Panc1 (cell line): ENCODE results near the gene CCDC60. TPM values are rescaled to one million over a fixed set of nuclear protein-coding genes. Genes with fewer than 3 reads are reported as not detected.

Experiments
- ATAC-seq: fragments of 200-7000 bp; cut with Tn5 transposase; 2 replicates; pipeline ENCODE4 v1.9.1; 2020; ENCODE audit warnings: mild to moderate bottlenecking, moderate library complexity
- BruUV-seq: library from RNA; stranded (reverse); fragments of 400-500 nt; replicated peaks from 2 replicates; lab custom pipeline; 2021; lab: Mats Ljungman, UMichigan
- CTCF ChIA-PET: fragments of 300-600 bp; sonication (Branson Sonifier 250); formaldehyde crosslinking; loops from one replicate; lab custom pipeline; 2022; ENCODE audit warnings: antibody characterized with exemption; lab: Charles Lee
- POLR2A ChIA-PET: fragments of 300-600 bp; sonication (Branson Sonifier 250); formaldehyde crosslinking; loops from one replicate; lab custom pipeline; 2022; ENCODE audit warnings: antibody characterized with exemption; lab: Charles Lee
- DNase-seq: peaks from one replicate; pipeline ENCODE4 v3.0.0-alpha.2; 2010; ENCODE audit warnings: low read depth, low spot score
- H3K27ac ChIP-seq: 2 replicates; pipeline ENCODE4 v1.5.1; 2011; ENCODE audit warnings: mild to moderate bottlenecking, low read length, inconsistent platforms
- H3K27me3 ChIP-seq: fragments of 200-500 bp; sonication (Bioruptor generic); 2 replicates; pipeline ENCODE4 v1.6.0; 2014; ENCODE audit warnings: low read length, inconsistent platforms; ENCODE audit not compliant: control insufficient read depth, insufficient read depth
- H3K36me3 ChIP-seq: fragments of 200-500 bp; sonication (Bioruptor generic); 2 replicates; pipeline ENCODE4 v1.5.1; 2014; ENCODE audit warnings: inconsistent platforms, mild to moderate bottlenecking, low read length, moderate library complexity; ENCODE audit not compliant: control insufficient read depth, insufficient read depth
- H3K4me1 ChIP-seq: 2 replicates; pipeline ENCODE4 v1.5.1; 2011; ENCODE audit warnings: inconsistent platforms, mild to moderate bottlenecking, low read length, moderate library complexity; ENCODE audit not compliant: control insufficient read depth, insufficient read depth
- H3K4me3 ChIP-seq, 2 experiments: 2 replicates each; pipeline ENCODE4 v1.5.1; 2011 to 2012; ENCODE audit warnings: low read depth in 2 of 2, low read length in 2 of 2, mild to moderate bottlenecking in 2 of 2, inconsistent platforms in 1 of 2, moderate library complexity in 1 of 2
- H3K9me3 ChIP-seq: fragments of 200-500 bp; sonication (Bioruptor generic); 2 replicates; pipeline ENCODE4 v1.5.1; 2014; ENCODE audit warnings: low read depth, mild to moderate bottlenecking, inconsistent platforms, low read length, moderate library complexity; ENCODE audit not compliant: control insufficient read depth, insufficient read depth
- POLR2AphosphoS5 ChIP-seq: IDR thresholded peaks from 2 replicates; pipeline ENCODE4 v1.6.1; 2012; ENCODE audit warnings: mild to moderate bottlenecking, low read depth, low read length, moderate library complexity
- SIN3A ChIP-seq: IDR thresholded peaks from 2 replicates; pipeline ENCODE4 v1.6.1; 2012; ENCODE audit warnings: low read depth, mild to moderate bottlenecking, low read length, moderate library complexity, borderline replicate concordance; ENCODE audit not compliant: insufficient read depth
- TCF7L2 ChIP-seq: IDR thresholded peaks from 2 replicates; pipeline ENCODE4 v1.6.1; 2011; ENCODE audit warnings: mild to moderate bottlenecking, low read depth, low read length, inconsistent platforms
- in situ Hi-C: cut with HindIII; loops from 2 replicates; pipeline ENCODE4 v1.10.0; 2016; ENCODE audit warnings: low sequenced_read_pairs, low pct_unique_long_range_greater_than_20kb
- intact Hi-C: fragments of 100-400 bp; cut with micrococcal nuclease; formaldehyde crosslinking; loops from one replicate; pipeline ENCODE4 v1.10.0; 2022; ENCODE audit not compliant: unreplicated experiment
- total RNA-seq: library from RNA; stranded (reverse); gene quantifications from one replicate; pipeline ENCODE4 v1.2.1, GENCODE V29; 2021; ENCODE audit not compliant: unreplicated experiment
- TF ChIP-seq, protein P1 (sequence below): fragments of 450-650 bp; IDR thresholded peaks from 2 replicates; pipeline ENCODE4 v1.5.1; 2017; ENCODE audit warnings: mild to moderate bottlenecking
- TF ChIP-seq, protein P2 (sequence below), 2 experiments: IDR thresholded peaks; 2 replicates each; pipeline ENCODE4 v1.6.1; 2011 to 2012; ENCODE audit warnings: low read depth in 2 of 2, control low read depth in 1 of 2, low read length in 1 of 2, mild to moderate bottlenecking in 1 of 2, moderate library complexity in 1 of 2; ENCODE audit not compliant: insufficient read depth in 1 of 2

CCDC60 gene
- total RNA-seq, 1 experiment from 2014 or later, result not detected

DNA sequence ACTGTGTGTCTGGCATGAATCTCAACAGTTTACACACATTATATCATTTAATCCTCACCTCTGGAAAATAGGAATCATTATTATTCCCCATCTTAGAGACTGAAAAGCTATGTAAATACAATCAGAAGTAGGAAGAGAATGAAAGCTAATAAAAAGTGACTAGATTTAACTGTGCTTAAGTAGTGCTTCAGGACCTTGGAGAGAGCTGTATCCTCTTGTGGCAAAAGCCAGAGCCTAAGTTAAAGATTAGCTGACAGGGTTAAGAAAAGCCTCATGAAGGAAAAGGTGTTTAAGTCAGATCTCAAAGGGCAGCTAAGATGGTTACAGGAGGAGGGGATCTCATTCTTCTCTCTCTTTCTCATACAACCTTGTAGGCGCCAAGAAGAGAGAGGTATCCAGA, 193.7 kb downstream of the CCDC60 start:
- in situ Hi-C loops (no loop called here), intact Hi-C loops (no loop called here)
- no peak overlapping the region for H3K27ac ChIP-seq
- H3K4me1 ChIP-seq, result no peaks in the 10 kb centered on the region
- no peaks in the 10 kb centered on the region for H3K9me3 ChIP-seq
- no peak for ATAC-seq
- CTCF ChIA-PET, result no interaction called here
- no peaks in the 10 kb centered on the region for H3K36me3 ChIP-seq
- POLR2A ChIA-PET, result no interaction called here
- no peak overlapping the region for H3K4me3 ChIP-seq
- TF ChIP-seq TCF7L2, result no peak
- TF ChIP-seq, protein P1, sequence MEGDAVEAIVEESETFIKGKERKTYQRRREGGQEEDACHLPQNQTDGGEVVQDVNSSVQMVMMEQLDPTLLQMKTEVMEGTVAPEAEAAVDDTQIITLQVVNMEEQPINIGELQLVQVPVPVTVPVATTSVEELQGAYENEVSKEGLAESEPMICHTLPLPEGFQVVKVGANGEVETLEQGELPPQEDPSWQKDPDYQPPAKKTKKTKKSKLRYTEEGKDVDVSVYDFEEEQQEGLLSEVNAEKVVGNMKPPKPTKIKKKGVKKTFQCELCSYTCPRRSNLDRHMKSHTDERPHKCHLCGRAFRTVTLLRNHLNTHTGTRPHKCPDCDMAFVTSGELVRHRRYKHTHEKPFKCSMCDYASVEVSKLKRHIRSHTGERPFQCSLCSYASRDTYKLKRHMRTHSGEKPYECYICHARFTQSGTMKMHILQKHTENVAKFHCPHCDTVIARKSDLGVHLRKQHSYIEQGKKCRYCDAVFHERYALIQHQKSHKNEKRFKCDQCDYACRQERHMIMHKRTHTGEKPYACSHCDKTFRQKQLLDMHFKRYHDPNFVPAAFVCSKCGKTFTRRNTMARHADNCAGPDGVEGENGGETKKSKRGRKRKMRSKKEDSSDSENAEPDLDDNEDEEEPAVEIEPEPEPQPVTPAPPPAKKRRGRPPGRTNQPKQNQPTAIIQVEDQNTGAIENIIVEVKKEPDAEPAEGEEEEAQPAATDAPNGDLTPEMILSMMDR, result no peak
- TF ChIP-seq POLR2AphosphoS5, result no peak
- TF ChIP-seq, protein P2, sequence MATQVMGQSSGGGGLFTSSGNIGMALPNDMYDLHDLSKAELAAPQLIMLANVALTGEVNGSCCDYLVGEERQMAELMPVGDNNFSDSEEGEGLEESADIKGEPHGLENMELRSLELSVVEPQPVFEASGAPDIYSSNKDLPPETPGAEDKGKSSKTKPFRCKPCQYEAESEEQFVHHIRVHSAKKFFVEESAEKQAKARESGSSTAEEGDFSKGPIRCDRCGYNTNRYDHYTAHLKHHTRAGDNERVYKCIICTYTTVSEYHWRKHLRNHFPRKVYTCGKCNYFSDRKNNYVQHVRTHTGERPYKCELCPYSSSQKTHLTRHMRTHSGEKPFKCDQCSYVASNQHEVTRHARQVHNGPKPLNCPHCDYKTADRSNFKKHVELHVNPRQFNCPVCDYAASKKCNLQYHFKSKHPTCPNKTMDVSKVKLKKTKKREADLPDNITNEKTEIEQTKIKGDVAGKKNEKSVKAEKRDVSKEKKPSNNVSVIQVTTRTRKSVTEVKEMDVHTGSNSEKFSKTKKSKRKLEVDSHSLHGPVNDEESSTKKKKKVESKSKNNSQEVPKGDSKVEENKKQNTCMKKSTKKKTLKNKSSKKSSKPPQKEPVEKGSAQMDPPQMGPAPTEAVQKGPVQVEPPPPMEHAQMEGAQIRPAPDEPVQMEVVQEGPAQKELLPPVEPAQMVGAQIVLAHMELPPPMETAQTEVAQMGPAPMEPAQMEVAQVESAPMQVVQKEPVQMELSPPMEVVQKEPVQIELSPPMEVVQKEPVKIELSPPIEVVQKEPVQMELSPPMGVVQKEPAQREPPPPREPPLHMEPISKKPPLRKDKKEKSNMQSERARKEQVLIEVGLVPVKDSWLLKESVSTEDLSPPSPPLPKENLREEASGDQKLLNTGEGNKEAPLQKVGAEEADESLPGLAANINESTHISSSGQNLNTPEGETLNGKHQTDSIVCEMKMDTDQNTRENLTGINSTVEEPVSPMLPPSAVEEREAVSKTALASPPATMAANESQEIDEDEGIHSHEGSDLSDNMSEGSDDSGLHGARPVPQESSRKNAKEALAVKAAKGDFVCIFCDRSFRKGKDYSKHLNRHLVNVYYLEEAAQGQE (IDR thresholded peaks at IDR 0.05; ENCODE audit: insufficient read depth in 1 of 2, low read depth in 2 of 2, low read length in 1 of 2), result peak; percentile 75 to 82
- TF ChIP-seq SIN3A, result no peak
- DNase-seq, result no peak
- H3K27me3 ChIP-seq, result no peaks in the 10 kb centered on the region; the same call in 1 of the 2 replicates
- no TSS peak for BruUV-seq

DNA sequence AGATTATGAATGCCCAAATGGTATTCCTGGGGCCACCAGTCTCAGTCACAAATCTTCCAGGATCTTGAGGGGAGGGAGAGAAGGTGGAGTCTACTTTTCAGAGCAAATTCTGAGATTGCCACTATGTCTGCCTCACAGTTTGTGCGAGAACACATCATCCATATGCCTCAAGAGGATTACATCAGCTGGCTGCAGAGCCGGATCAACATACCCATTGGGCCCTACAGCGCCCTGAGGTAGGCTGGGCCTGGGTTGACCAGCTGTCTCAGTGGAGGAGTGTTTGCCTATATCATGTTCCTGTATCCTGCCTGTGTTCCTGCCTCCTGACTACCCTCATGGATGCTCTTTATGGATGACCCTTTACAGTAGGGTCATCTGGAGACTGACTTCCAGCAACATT, 205.9 kb downstream of the CCDC60 start:
- H3K9me3 ChIP-seq, result no peaks in the 10 kb centered on the region
- CTCF ChIA-PET, result no interaction called here
- BruUV-seq, result no TSS peak
- H3K36me3 ChIP-seq, result no peaks in the 10 kb centered on the region
- H3K4me1 ChIP-seq, result no peaks in the 10 kb centered on the region
- in situ Hi-C loops (no loop called here), intact Hi-C loops (no loop called here)
- TF ChIP-seq, protein P2 (IDR thresholded peaks at IDR 0.05; ENCODE audit: insufficient read depth in 1 of 2, low read depth in 2 of 2, low read length in 1 of 2), result no peak
- TF ChIP-seq TCF7L2 (no peak), POLR2AphosphoS5 (no peak), SIN3A (no peak)
- TF ChIP-seq, protein P1, result no peak
- no peak overlapping the region for H3K27ac ChIP-seq
- no peak overlapping the region for H3K4me3 ChIP-seq
- no peak for ATAC-seq
- no peaks in the 10 kb centered on the region for H3K27me3 ChIP-seq
- DNase-seq, result no peak
- POLR2A ChIA-PET, result no interaction called here
